H1 (cell line): ENCODE data around the gene C1QL1. TPM values are rescaled to one million over a fixed set of nuclear protein-coding genes. Genes with fewer than 3 reads are reported as not detected.
A peak's percentile ranks its signal among the peaks of the same experiment; 100 is the strongest.

Experiments used
- CTCF ChIA-PET: fragments of 300-600 bp; sonication (Branson Sonifier 250); formaldehyde crosslinking; loops from one replicate; lab custom pipeline; 2021; ENCODE audit not compliant: partially characterized antibody; lab: Charles Lee
- POLR2A ChIA-PET: fragments of 300-600 bp; sonication (Branson Sonifier 250); formaldehyde crosslinking; loops from one replicate; lab custom pipeline; 2021; ENCODE audit warnings: inconsistent platforms; ENCODE audit not compliant: partially characterized antibody; lab: Charles Lee
- DNase-seq, 2 experiments: peaks; one replicate each; pipeline versions ENCODE4 v3.0.0 to v3.0.0-alpha.2; 2010 to 2022; ENCODE audit warnings: low spot score in 2 of 2, low read depth in 1 of 2, mixed read lengths in 1 of 2
- FAIRE-seq: peaks from 2 replicates; lab custom pipeline; 2011; peaks lifted over from hg19 to GRCh38; lab: Jason Lieb, UNC
- H2AFZ ChIP-seq: 2 replicates; pipeline ENCODE4 v1.8.1; 2012; ENCODE audit warnings: low read length, inconsistent platforms
- H2AK5ac ChIP-seq: 2 replicates; pipeline ENCODE4 v1.6.1; 2013; ENCODE audit warnings: low read depth, low read length
- H2BK120ac ChIP-seq: replicated peaks from 2 replicates; pipeline ENCODE3; 2013; ENCODE audit warnings: low read depth, low read length, inconsistent platforms
- H2BK12ac ChIP-seq: 2 replicates; pipeline ENCODE4 v1.6.1; 2013; ENCODE audit warnings: low read depth, low read length
- H2BK15ac ChIP-seq: 2 replicates; pipeline ENCODE4 v1.6.1; 2013; ENCODE audit warnings: low read length
- H2BK20ac ChIP-seq: 2 replicates; pipeline ENCODE4 v1.6.1; 2013; ENCODE audit warnings: low read length
- H2BK5ac ChIP-seq: 2 replicates; pipeline ENCODE4 v1.6.1; 2013; ENCODE audit warnings: low read depth, low read length
- H3K14ac ChIP-seq: 2 replicates; pipeline ENCODE4 v1.6.1; 2013; ENCODE audit warnings: inconsistent platforms; ENCODE audit not compliant: insufficient read length
- H3K18ac ChIP-seq: 2 replicates; pipeline ENCODE4 v1.6.1; 2013; ENCODE audit warnings: low read length; ENCODE audit errors: extremely low read depth
- H3K23ac ChIP-seq: 2 replicates; pipeline ENCODE4 v1.6.1; 2013; ENCODE audit warnings: inconsistent platforms; ENCODE audit not compliant: insufficient read length
- H3K23me2 ChIP-seq: 2 replicates; pipeline ENCODE4 v1.6.1; 2013; ENCODE audit warnings: low read depth, low read length
- H3K27ac ChIP-seq: 2 replicates; pipeline ENCODE4 v1.6.1; 2011; ENCODE audit warnings: low read depth, low read length, inconsistent platforms
- H3K27me3 ChIP-seq, 4 experiments: replicated peaks in 1 of 4; 1 replicate in 1 of 4; 2 replicates in 3 of 4; pipeline versions ENCODE4 v1.6.1 to v1.8.1; 2011 to 2013; ENCODE audit warnings: low read length in 3 of 4, mild to moderate bottlenecking in 3 of 4, inconsistent platforms in 2 of 4, mixed read lengths in 2 of 4, moderate library complexity in 1 of 4; ENCODE audit not compliant: control insufficient read depth in 3 of 4, insufficient read depth in 3 of 4; ENCODE audit errors: extremely low read depth in 1 of 4
- H3K36me3 ChIP-seq, 4 experiments: 2 replicates each; pipeline versions ENCODE4 v1.6.1 to v1.8.1; 2011 to 2013; ENCODE audit warnings: mild to moderate bottlenecking in 4 of 4, low read length in 3 of 4, moderate library complexity in 2 of 4, control low read depth in 1 of 4, inconsistent platforms in 1 of 4; ENCODE audit not compliant: insufficient read depth in 4 of 4, control insufficient read depth in 2 of 4
- H3K4ac ChIP-seq: replicated peaks from 2 replicates; pipeline ENCODE3; 2013; ENCODE audit warnings: low read length, low read depth, mixed read lengths, inconsistent platforms; ENCODE audit not compliant: insufficient read length
- H3K4me1 ChIP-seq, 4 experiments: replicated peaks in 1 of 4; 1 replicate in 1 of 4; 2 replicates in 3 of 4; pipeline versions ENCODE4 v1.6.1 to v1.8.1; 2011 to 2013; ENCODE audit warnings: low read length in 3 of 4, inconsistent platforms in 2 of 4, mixed read lengths in 1 of 4; ENCODE audit not compliant: insufficient read depth in 4 of 4, control insufficient read depth in 3 of 4
- H3K4me2 ChIP-seq, 2 experiments: 2 replicates each; pipeline versions ENCODE4 v1.6.1 to v1.8.1; 2011 to 2013; ENCODE audit warnings: low read depth in 2 of 2, low read length in 2 of 2, control low read depth in 1 of 2, inconsistent platforms in 1 of 2, mild to moderate bottlenecking in 1 of 2; ENCODE audit not compliant: insufficient read depth in 1 of 2
- H3K4me3 ChIP-seq, 4 experiments: fragments of 200-600, 300-600 bp in 1 of 4; sonication (generic), shearing (Covaris generic), sonication (Bioruptor Twin) in 1 of 4; 2 replicates each; pipeline versions ENCODE4 v1.5.1 to v1.8.1; 2011 to 2016; ENCODE audit warnings: low read length in 4 of 4, low read depth in 3 of 4, control low read depth in 2 of 4, inconsistent platforms in 2 of 4, mild to moderate bottlenecking in 2 of 4, mixed read lengths in 1 of 4, moderate library complexity in 1 of 4; ENCODE audit not compliant: insufficient read depth in 2 of 4; ENCODE audit errors: extremely low read depth in 1 of 4
- H3K56ac ChIP-seq: replicated peaks from 2 replicates; pipeline ENCODE3; 2013; ENCODE audit warnings: low read depth, mild to moderate bottlenecking, mixed read lengths, low read length, inconsistent platforms; ENCODE audit not compliant: insufficient read length
- H3K79me1 ChIP-seq: 2 replicates; pipeline ENCODE4 v1.6.1; 2013; ENCODE audit warnings: low read depth, low read length, control low read depth
- H3K79me2 ChIP-seq, 2 experiments: 2 replicates each; pipeline versions ENCODE4 v1.6.1 to v1.8.1; 2012 to 2013; ENCODE audit warnings: low read length in 2 of 2, mild to moderate bottlenecking in 2 of 2, inconsistent platforms in 1 of 2; ENCODE audit not compliant: insufficient read depth in 2 of 2, control insufficient read depth in 1 of 2
- H3K9ac ChIP-seq, 4 experiments: replicated peaks in 1 of 4; 1 replicate in 1 of 4; 2 replicates in 3 of 4; pipeline versions ENCODE4 v1.6.1 to v1.8.1; 2011 to 2013; ENCODE audit warnings: low read depth in 3 of 4, low read length in 3 of 4, control low read depth in 2 of 4, mild to moderate bottlenecking in 2 of 4, moderate library complexity in 2 of 4, inconsistent platforms in 1 of 4; ENCODE audit errors: extremely low read depth in 1 of 4
- H3K9me3 ChIP-seq, 2 experiments: 2 replicates each; pipeline versions ENCODE4 v1.6.1 to v1.8.1; 2012 to 2013; ENCODE audit warnings: mild to moderate bottlenecking in 2 of 2, moderate library complexity in 2 of 2, control low read depth in 1 of 2, inconsistent platforms in 1 of 2, low read depth in 1 of 2, low read length in 1 of 2, mixed read lengths in 1 of 2; ENCODE audit not compliant: insufficient read depth in 2 of 2
- H4K20me1 ChIP-seq, 2 experiments: replicated peaks in 1 of 2; 2 replicates each; pipeline versions ENCODE3 to v1.8.1; 2011 to 2013; ENCODE audit warnings: inconsistent platforms in 2 of 2, low read length in 2 of 2, mild to moderate bottlenecking in 1 of 2; ENCODE audit not compliant: insufficient read depth in 2 of 2, control insufficient read depth in 1 of 2
- H4K5ac ChIP-seq: 2 replicates; pipeline ENCODE4 v1.6.1; 2013; ENCODE audit warnings: low read length, low read depth, mixed read lengths, inconsistent platforms; ENCODE audit not compliant: insufficient read length
- H4K8ac ChIP-seq: 2 replicates; pipeline ENCODE4 v1.8.0; 2013; ENCODE audit warnings: mild to moderate bottlenecking, moderate library complexity, low read length, inconsistent platforms; ENCODE audit not compliant: insufficient read depth; ENCODE audit errors: extremely low read depth
- H4K91ac ChIP-seq: replicated peaks from 2 replicates; pipeline ENCODE3; 2013; ENCODE audit warnings: low read length, mixed read lengths, inconsistent platforms; ENCODE audit not compliant: insufficient read length
- E2F6 ChIP-seq: IDR thresholded peaks from 2 replicates; pipeline ENCODE4 v1.6.1; 2012; ENCODE audit warnings: inconsistent platforms
- KDM4A ChIP-seq: IDR thresholded peaks from one replicate; pipeline ENCODE4 v1.7.1; 2012; ENCODE audit warnings: low read depth, mild to moderate bottlenecking, moderate library complexity, low read length, inconsistent platforms; ENCODE audit not compliant: severe bottlenecking
- KDM5A ChIP-seq: fragments of 200-600 bp; IDR thresholded peaks from 2 replicates; pipeline ENCODE4 v1.7.1; 2012; ENCODE audit warnings: mild to moderate bottlenecking, low read length, inconsistent platforms, mixed read lengths
- NANOG ChIP-seq: IDR thresholded peaks from 2 replicates; pipeline ENCODE4 v1.6.1; 2011; ENCODE audit warnings: low read length, low read depth, mild to moderate bottlenecking, inconsistent platforms; ENCODE audit not compliant: insufficient read depth, poor library complexity, severe bottlenecking
- PHF8 ChIP-seq: fragments of 200-600 bp; sonication (generic); conservative IDR thresholded peaks from 2 replicates; pipeline ENCODE4 v1.7.1; 2012; ENCODE audit warnings: low read depth, mild to moderate bottlenecking, inconsistent platforms, low read length, moderate library complexity
- POU5F1 ChIP-seq: IDR thresholded peaks from 2 replicates; pipeline ENCODE4 v1.6.1; 2011; ENCODE audit warnings: low read depth, mild to moderate bottlenecking, low read length, moderate library complexity
- SP4 ChIP-seq: IDR thresholded peaks from 2 replicates; pipeline ENCODE4 v1.6.1; 2012; ENCODE audit warnings: low read length, inconsistent platforms
- WGBS, 2 experiments: shearing (Covaris generic) in 1 of 2; methylation state at CpG; one replicate each; pipeline versions ENCODE4 v1.1.6 to v1.1.7; 2013 to 2015; ENCODE audit warnings: low lambda C conversion rate in 2 of 2, mixed read lengths in 2 of 2, inconsistent platforms in 1 of 2, low coverage in 1 of 2, missing lambda C conversion rate in 1 of 2; ENCODE audit not compliant: insufficient replicate concordance in 2 of 2, insufficient coverage in 1 of 2, insufficient read length in 1 of 2; ENCODE audit errors: extremely low coverage in 1 of 2, missing lambda C conversion rate in 1 of 2; 5-methylcytosine and 5-hydroxymethylcytosine counted together
- polyA plus RNA-seq, 7 experiments: library from polyadenylated mRNA; depleted of rRNA in 3 of 7; stranded (reverse) in 5 of 7; unstranded in 2 of 7; fragments of >200 nt in 5 of 7; fragments of 200-250 nt in 2 of 7; gene quantifications; 1 replicate in 5 of 7; 2 replicates in 1 of 7; 4 replicates in 1 of 7; pipeline versions ENCODE4 v1.2.1 to v1.2.3, GENCODE V29; 2011 to 2013; ENCODE audit warnings: missing spikeins in 2 of 7, mixed read lengths in 2 of 7
- total RNA-seq: library from RNA; stranded (reverse); fragmentation: NEBNext Ultra II Directional; extraction: Animal tissue kit (Norgen Biotek cat#: 25700); gene quantifications from 2 replicates; pipeline ENCODE4 v1.2.1, GENCODE V29; 2021
- TF ChIP-seq, protein P1 (sequence below): IDR thresholded peaks from 2 replicates; pipeline ENCODE4 v1.6.1; 2012; ENCODE audit warnings: low read length, inconsistent platforms

Gene C1QL1
- total and polyA plus RNA-seq, 2 of the 8 experiments (the other 6 are each of a cell fraction or from before 2014, with no cell fraction given), result 7.6 to 10.5 TPM

GRCh38 chr17:44910231-44911106 is 57.6 kb downstream of the C1QL1 start:
- no peak overlapping the region for H3K18ac ChIP-seq
- H4K20me1 ChIP-seq, result no peaks in the 10 kb centered on the region
- no peak overlapping the region for H3K27ac ChIP-seq
- peak overlapping the region; percentile 5; the same call in 1 of the 2 replicates for H2BK12ac ChIP-seq
- no peaks in the 10 kb centered on the region for H3K9me3 ChIP-seq
- no peak overlapping the region for H3K14ac ChIP-seq
- H3K79me2 ChIP-seq, result no peaks in the 10 kb centered on the region
- no peak overlapping the region; the same call in 1 of the 2 replicates for H4K8ac ChIP-seq
- no peak for FAIRE-seq
- no peak overlapping the region for H2AK5ac ChIP-seq
- DNase-seq, result no peak
- peak overlapping the region in 1 of 4 experiments; percentile 62; a peak in 4 of 8 replicates for H3K4me3 ChIP-seq
- no peak overlapping the region for H3K56ac ChIP-seq
- H4K5ac ChIP-seq, result no peak overlapping the region
- no peak overlapping the region for H2BK120ac ChIP-seq
- H2BK20ac ChIP-seq, result no peak overlapping the region
- H3K27me3 ChIP-seq, result peaks cover 0 to 21% (median 15%) of the 10 kb centered on the region in 4 experiments; a peak in 6 of 7 replicates
- H3K4me2 ChIP-seq, result peak overlapping the region; percentile 57 to 90
- H3K79me1 ChIP-seq, result no peaks in the 10 kb centered on the region
- H3K9ac ChIP-seq, result no peak overlapping the region
- 0 out of 2 replicates have a peak overlapping the region, but pooled peaks have one; percentile 43 for H2AFZ ChIP-seq
- ChIA-PET POLR2A (interaction anchor here (0.7 to 4.0 kb wide), 10 partner anchors 10 to 238 kb away, joined by 3 to 23 read pairs (median 3); partner anchors contain the start of genes ACBD4, EFTUD2, HEXIM1 and NMT1), CTCF (interaction anchor here (0.7 to 8.4 kb wide), 27 partner anchors 10 to 196 kb away, joined by 3 to 83 read pairs (median 3); partner anchors contain the start of gene EFTUD2)
- no peak overlapping the region for H4K91ac ChIP-seq
- H3K23ac ChIP-seq, result no peak overlapping the region
- H3K23me2 ChIP-seq, result peaks cover 6% of the 10 kb centered on the region
- no peak overlapping the region for H3K4ac ChIP-seq
- peak overlapping the region; percentile 4; the same call in 1 of the 2 replicates for H2BK15ac ChIP-seq
- H2BK5ac ChIP-seq, result no peak overlapping the region
- H3K36me3 ChIP-seq, result no peaks in the 10 kb centered on the region
- peaks cover 0 to 11% (median 5%) of the 10 kb centered on the region in 4 experiments; a peak in 6 of 7 replicates for H3K4me1 ChIP-seq
- 87% methylated on average over 13 of the region's 13 CpGs; no CpG with 5 or more reads in 1 of the 2 experiments for WGBS, 2 experiments
- TF ChIP-seq KDM5A (no peak), PHF8 (no peak), NANOG (no peak), SP4 (no peak), POU5F1 (no peak), KDM4A (no peak), E2F6 (no peak)
- TF ChIP-seq, protein P1, sequence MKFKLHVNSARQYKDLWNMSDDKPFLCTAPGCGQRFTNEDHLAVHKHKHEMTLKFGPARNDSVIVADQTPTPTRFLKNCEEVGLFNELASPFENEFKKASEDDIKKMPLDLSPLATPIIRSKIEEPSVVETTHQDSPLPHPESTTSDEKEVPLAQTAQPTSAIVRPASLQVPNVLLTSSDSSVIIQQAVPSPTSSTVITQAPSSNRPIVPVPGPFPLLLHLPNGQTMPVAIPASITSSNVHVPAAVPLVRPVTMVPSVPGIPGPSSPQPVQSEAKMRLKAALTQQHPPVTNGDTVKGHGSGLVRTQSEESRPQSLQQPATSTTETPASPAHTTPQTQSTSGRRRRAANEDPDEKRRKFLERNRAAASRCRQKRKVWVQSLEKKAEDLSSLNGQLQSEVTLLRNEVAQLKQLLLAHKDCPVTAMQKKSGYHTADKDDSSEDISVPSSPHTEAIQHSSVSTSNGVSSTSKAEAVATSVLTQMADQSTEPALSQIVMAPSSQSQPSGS, result no peak
